Nephron (organoid): ENCODE results near the gene MEF2A.
A peak's percentile ranks its signal among the peaks of the same experiment; 100 is the strongest.

ENCODE experiments used
- H3K27ac Mint-ChIP-seq, 3 experiments: 2 replicates each; pipeline ENCODE4 v1.8.0; 2020; ENCODE audit warnings: mixed read lengths in 3 of 3, mild to moderate bottlenecking in 2 of 3, moderate library complexity in 1 of 3
- H3K27me3 Mint-ChIP-seq: 2 replicates; pipeline ENCODE4 v1.8.0; 2021; ENCODE audit warnings: low read depth, mild to moderate bottlenecking, moderate library complexity, mixed read lengths
- H3K36me3 Mint-ChIP-seq: 2 replicates; pipeline ENCODE4 v1.8.0; 2020; ENCODE audit warnings: low read depth, mixed read lengths
- H3K4me1 Mint-ChIP-seq: 2 replicates; pipeline ENCODE4 v1.8.0; 2020; ENCODE audit warnings: mixed read lengths
- H3K4me3 Mint-ChIP-seq, 3 experiments: 2 replicates each; pipeline ENCODE4 v1.8.0; 2020; ENCODE audit warnings: mild to moderate bottlenecking in 3 of 3, mixed read lengths in 3 of 3, moderate library complexity in 2 of 3
- H3K9me3 Mint-ChIP-seq: 2 replicates; pipeline ENCODE4 v1.8.0; 2020; ENCODE audit warnings: mixed read lengths
- CTCF ChIP-seq, 3 experiments: fragments of 200-600 bp; sonication (generic); IDR thresholded peaks; one replicate each; pipeline ENCODE4 v1.5.0; 2021; ENCODE audit warnings: antibody characterized with exemption in 3 of 3; ENCODE audit not compliant: unreplicated experiment in 3 of 3

Gene MEF2A

GRCh38 chr15:99606646-99607045 lies 40.9 kb downstream of the MEF2A start:
- H3K4me3 Mint-ChIP-seq, result no peak overlapping the region
- H3K4me1 Mint-ChIP-seq, result peaks cover 11% of the 10 kb centered on the region
- H3K36me3 Mint-ChIP-seq, result peaks cover 33% of the 10 kb centered on the region
- H3K27ac Mint-ChIP-seq, result no peak overlapping the region
- H3K9me3 Mint-ChIP-seq, result peaks cover 3% of the 10 kb centered on the region
- TF ChIP-seq CTCF (IDR thresholded peaks at IDR 0.05; ENCODE audit: unreplicated experiment in 3 of 3), result no peak
- H3K27me3 Mint-ChIP-seq, result no peaks in the 10 kb centered on the region

DNA sequence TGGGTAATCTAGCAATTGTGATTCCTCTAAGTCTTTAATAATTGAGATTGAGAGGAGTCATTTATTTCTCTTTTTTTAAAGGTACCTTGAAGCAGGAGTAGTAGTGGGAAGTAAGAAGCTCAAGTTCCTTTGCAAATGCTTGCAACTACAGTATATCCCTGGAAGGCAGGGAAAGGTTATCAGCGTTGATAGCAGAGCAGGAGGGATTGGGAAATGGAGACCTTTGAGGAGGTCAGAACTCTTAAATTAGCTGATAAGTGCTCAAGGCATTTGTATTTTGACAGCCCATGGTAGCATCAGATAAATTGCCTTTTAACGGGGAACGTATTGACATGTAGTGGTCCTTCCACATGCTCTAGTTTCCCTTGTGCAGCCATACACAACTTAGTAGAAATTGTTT lies 47.7 kb downstream of the MEF2A start:
- no peaks in the 10 kb centered on the region for H3K9me3 Mint-ChIP-seq
- peaks cover 10% of the 10 kb centered on the region for H3K36me3 Mint-ChIP-seq
- no peak overlapping the region for H3K27ac Mint-ChIP-seq
- peaks cover 10% of the 10 kb centered on the region for H3K4me1 Mint-ChIP-seq
- H3K27me3 Mint-ChIP-seq, result no peaks in the 10 kb centered on the region
- no peak for TF ChIP-seq CTCF (IDR thresholded peaks at IDR 0.05; ENCODE audit: unreplicated experiment in 3 of 3)
- no peak overlapping the region for H3K4me3 Mint-ChIP-seq

- Mint-ChIP-seq H3K27ac (no peak overlapping the region), H3K4me1 (peaks cover 15% of the 10 kb centered on the region), H3K36me3 (peaks cover 10% of the 10 kb centered on the region), H3K9me3 (no peaks in the 10 kb centered on the region), H3K27me3 (no peaks in the 10 kb centered on the region), H3K4me3 (no peak overlapping the region)
- TF ChIP-seq CTCF (IDR thresholded peaks at IDR 0.05; ENCODE audit: unreplicated experiment in 3 of 3), result no peak
Measured at GRCh38 chr15:99613887-99614647, 48.3 kb downstream of the MEF2A start.

- peaks cover 10% of the 10 kb centered on the region for H3K36me3 Mint-ChIP-seq
- H3K4me1 Mint-ChIP-seq, result peaks cover 22% of the 10 kb centered on the region
- no peak for TF ChIP-seq CTCF (IDR thresholded peaks at IDR 0.05; ENCODE audit: unreplicated experiment in 3 of 3)
- H3K27me3 Mint-ChIP-seq, result no peaks in the 10 kb centered on the region
- H3K9me3 Mint-ChIP-seq, result no peaks in the 10 kb centered on the region
- H3K27ac Mint-ChIP-seq, result peak overlapping the region in 1 of 3 experiments; percentile 13
- no peak overlapping the region for H3K4me3 Mint-ChIP-seq
Measured at GRCh38 chr15:99614749-99615288, 49.0 kb downstream of the MEF2A start.

GRCh38 chr15:99615460-99615859 lies 49.7 kb downstream of the MEF2A start:
- H3K9me3 Mint-ChIP-seq, result no peaks in the 10 kb centered on the region
- no peak overlapping the region for H3K27ac Mint-ChIP-seq
- no peak for TF ChIP-seq CTCF (IDR thresholded peaks at IDR 0.05; ENCODE audit: unreplicated experiment in 3 of 3)
- no peaks in the 10 kb centered on the region for H3K27me3 Mint-ChIP-seq
- H3K4me1 Mint-ChIP-seq, result peaks cover 23% of the 10 kb centered on the region
- H3K36me3 Mint-ChIP-seq, result peaks cover 10% of the 10 kb centered on the region
- no peak overlapping the region for H3K4me3 Mint-ChIP-seq

DNA sequence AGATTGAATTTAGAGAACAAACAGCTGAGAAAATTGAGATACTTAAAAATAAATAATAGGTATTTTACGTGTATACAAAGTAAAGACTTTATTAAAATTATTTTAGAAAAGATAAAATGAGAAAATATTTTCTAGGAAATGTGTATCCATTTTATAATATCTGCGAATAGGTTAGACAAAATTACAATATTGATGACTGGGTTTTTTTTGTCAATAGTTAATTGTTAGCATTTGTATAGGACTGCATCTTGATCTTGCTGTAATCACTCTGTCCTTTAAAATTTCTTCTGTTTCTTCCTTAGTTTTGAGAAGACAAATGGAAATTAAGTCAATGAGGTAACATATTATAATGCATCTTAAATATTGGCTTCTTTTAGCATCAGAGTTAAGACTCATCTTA lies 50.3 kb downstream of the MEF2A start:
- H3K9me3 Mint-ChIP-seq, result no peaks in the 10 kb centered on the region
- H3K4me3 Mint-ChIP-seq, result no peak overlapping the region
- H3K36me3 Mint-ChIP-seq, result peaks cover 9% of the 10 kb centered on the region
- peaks cover 23% of the 10 kb centered on the region for H3K4me1 Mint-ChIP-seq
- no peak for TF ChIP-seq CTCF (IDR thresholded peaks at IDR 0.05; ENCODE audit: unreplicated experiment in 3 of 3)
- H3K27me3 Mint-ChIP-seq, result no peaks in the 10 kb centered on the region
- no peak overlapping the region for H3K27ac Mint-ChIP-seq
